ENCODE measurements around the gene BOLA2B.

GRCh38 chr16:30187556-30187865 lies 6.0 kb downstream of the BOLA2B start:
- TF ChIP-seq CTCF (IDR thresholded peaks at IDR 0.05) (peak in 1 of 6 experiments; percentile 19), POLR2A (IDR thresholded peaks at IDR 0.05) (no peak)
